GM18499 (cell line): ENCODE measurements around the gene TBC1D3K.
"Not testable (repeated sequence)": the region's sequence is repeated elsewhere in the genome, so short reads cannot be mapped to it uniquely, and the experiment has no call there.

Experiments used
- ATAC-seq: cut with Tn5 transposase; IDR thresholded peaks from one replicate; pipeline ENCODE4 v1.9.1; 2021; ENCODE audit warnings: moderate number of reproducible peaks; ENCODE audit not compliant: insufficient read depth, unreplicated experiment

TBC1D3K gene

DNA sequence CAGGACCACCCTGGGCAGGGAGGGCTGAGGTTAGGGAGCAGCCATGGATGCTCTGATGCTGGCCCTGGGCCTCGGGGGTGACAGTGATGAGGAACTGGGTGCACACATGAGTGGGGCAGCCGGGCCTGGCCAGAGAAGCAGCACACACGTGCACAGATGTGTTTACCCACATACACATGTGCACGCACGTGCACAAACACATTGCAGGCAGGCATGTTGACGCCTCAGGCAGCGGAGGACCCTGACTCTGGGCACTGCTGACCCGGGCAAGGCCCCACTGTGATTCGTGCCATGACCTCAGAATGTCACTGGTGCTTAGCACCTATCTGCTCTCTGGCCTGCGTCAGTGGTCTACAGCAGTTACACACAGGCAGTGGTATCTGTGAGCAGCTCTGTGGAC, at the start of gene TBC1D3K:
TBC1D3K (plus strand) TSS at position 301 of the 400 bp plus-strand sequence. CDS start 1,585 bp downstream, outside the sequence.
- not testable (repeated sequence) for ATAC-seq

- ATAC-seq, result no peak
Measured at GRCh38 chr17:37884516-37884915, 39.7 kb upstream of the TBC1D3K start.

DNA sequence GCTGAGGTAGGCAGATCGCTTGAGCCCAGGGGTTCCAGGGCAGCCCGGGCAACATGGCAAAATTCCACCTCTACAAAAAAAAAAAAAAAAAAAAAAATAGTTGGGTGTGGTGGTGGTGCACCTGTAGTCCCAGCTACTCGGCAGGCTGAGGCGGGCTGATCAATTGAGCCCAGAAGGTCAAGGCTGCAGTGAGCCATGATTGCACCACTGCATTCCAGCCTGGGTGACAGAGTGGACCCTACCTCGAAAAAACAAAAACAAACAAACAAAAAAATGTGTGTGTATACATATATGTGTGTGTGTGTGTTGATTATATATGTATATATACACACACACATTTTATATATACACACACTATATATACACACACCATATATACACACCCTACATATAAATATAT, 39.1 kb upstream of the TBC1D3K start:
- ATAC-seq, result no peak

- no peak for ATAC-seq
Measured at GRCh38 chr17:37888881-37889280, 35.3 kb upstream of the TBC1D3K start.

DNA sequence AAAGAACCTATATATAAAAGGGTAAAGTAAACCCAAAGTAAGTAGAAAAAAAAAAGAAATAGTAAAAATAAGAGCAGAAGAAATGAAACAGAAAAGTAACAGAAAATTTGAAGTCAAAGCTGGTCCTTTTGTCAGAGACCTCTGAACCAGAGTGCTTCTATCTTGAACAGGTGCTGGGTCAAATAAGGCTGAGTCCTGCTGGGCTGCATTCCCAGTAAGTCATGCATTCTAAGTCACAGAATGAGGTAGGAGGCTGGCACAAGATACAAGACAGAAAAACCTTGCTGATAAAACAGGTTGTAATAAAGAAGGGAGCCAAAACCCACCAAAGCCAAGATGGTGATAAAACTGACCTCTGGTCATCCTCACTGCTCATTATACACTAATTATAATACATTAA, 27.3 kb upstream of the TBC1D3K start:
- ATAC-seq, result not testable (repeated sequence)
